GM19467 (cell line): ENCODE measurements around the gene CXorf65.

Source experiments
- ATAC-seq: cut with Tn5 transposase; IDR thresholded peaks from one replicate; pipeline ENCODE4 v1.9.1; 2021; ENCODE audit warnings: mild to moderate bottlenecking, moderate library complexity; ENCODE audit not compliant: unreplicated experiment

The CXorf65 gene

GRCh38 chrX:71106427-71106826 is at the start of gene CXorf65:
Gene CXorf65, minus strand, starts transcription at chrX:71106740. Its CDS starts 184 bp downstream, at chrX:71106556.
- no peak for ATAC-seq

GRCh38 chrX:71154641-71155040 is 48.1 kb upstream of the CXorf65 start:
- ATAC-seq = no peak

GRCh38 chrX:71154196-71154595 is 47.7 kb upstream of the CXorf65 start:
- no peak for ATAC-seq

DNA sequence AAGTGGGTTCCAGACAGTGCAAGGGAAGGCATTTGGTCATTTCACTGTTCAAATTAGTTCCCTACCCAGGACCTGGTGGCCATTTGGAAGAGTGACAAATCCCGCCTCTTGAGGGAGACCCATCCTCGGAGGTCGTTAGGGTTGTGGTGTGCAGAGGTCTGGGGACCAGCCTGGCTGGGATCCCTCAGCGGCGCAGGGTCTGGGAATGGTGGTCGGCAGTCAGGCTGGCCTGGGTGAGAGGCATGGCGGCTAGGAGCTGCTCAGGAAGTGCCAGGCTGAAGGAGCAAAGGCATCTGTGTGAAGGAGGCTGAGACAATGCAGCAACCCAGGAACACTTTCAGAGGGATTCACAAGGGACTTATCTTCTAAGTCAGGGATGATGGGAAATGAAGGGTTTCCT is 44.8 kb upstream of the CXorf65 start:
- ATAC-seq = no peak

- no peak for ATAC-seq
Measured at GRCh38 chrX:71148278-71148663, 41.7 kb upstream of the CXorf65 start.

DNA sequence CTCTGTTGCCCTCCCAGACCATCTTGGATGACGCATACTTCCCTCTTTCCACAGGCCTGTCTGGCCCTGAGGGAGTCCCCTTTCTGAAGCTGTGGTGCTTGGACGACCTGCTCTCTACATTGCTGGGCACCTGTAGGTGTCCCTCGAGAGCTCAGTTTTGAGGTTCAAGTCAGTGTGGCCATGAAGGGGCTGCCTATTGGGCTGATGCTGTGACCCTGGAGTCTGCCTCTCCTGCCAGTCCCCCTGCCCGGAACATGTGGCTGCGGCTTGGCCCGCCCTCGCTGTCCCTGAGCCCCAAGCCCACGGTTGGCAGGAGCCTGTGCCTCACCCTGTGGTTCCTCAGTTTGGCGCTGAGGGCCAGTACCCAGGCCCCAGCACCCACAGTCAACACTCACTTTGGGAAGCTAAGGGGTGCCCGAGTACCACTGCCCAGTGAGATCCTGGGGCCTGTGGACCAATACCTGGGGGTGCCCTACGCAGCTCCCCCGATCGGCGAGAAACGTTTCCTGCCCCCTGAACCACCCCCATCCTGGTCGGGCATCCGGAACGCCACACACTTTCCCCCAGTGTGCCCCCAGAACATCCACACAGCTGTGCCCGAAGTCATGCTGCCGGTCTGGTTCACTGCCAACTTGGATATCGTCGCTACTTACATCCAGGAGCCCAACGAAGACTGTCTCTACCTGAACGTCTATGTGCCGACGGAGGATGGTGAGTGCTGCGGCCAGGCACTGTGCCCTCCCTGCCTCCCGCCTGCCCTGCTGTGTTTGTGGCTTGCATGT is 41.1 kb upstream of the CXorf65 start:
- no peak for ATAC-seq

GRCh38 chrX:71144651-71145050 is 38.1 kb upstream of the CXorf65 start, which contains the start of gene NLGN3:
Gene NLGN3, plus strand, starts transcription at chrX:71144841. Its CDS starts 2,909 bp downstream, at chrX:71147750.
- no peak for ATAC-seq

DNA sequence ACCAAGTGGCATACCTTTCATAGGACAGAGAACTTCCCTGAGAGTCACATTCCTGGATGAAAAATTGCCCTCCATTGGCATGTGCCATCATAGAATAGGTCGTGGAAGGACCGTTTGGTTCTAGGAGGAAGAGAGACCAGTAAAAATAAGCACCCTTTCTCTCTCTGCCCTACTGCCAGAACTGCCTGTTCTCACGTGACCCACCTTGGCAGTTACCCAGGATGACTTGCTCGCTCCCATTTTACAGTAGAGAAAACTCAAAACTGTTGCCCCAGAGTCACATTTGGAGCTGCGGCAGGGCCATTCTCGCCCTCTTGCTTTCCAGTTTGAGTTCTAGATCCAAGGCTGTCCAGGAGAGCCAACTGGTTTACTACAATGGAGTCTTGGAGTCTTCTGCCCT is 37.0 kb upstream of the CXorf65 start:
- ATAC-seq = no peak

DNA sequence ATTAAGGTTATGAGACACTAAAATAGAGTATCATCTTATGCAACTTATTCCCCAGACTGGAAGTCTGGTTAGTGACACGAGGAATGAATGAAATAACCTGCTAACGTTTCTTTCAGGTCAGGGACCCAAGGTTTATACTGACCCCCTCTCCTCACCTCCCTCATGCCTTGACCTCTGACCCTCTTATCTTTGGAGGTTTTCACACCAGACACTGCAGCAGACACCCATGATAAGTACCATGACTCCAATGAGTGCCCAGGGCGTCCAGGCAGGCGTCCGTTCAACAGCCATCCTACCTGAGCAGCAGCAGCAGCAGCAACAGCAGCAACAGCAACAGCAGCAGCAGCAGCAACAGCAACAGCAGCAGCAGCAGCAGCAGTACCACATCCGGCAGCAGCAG is 33.9 kb upstream of the CXorf65 start:
- ATAC-seq = no peak

GRCh38 chrX:71131510-71131909 is 25.0 kb upstream of the CXorf65 start:
- no peak for ATAC-seq

DNA sequence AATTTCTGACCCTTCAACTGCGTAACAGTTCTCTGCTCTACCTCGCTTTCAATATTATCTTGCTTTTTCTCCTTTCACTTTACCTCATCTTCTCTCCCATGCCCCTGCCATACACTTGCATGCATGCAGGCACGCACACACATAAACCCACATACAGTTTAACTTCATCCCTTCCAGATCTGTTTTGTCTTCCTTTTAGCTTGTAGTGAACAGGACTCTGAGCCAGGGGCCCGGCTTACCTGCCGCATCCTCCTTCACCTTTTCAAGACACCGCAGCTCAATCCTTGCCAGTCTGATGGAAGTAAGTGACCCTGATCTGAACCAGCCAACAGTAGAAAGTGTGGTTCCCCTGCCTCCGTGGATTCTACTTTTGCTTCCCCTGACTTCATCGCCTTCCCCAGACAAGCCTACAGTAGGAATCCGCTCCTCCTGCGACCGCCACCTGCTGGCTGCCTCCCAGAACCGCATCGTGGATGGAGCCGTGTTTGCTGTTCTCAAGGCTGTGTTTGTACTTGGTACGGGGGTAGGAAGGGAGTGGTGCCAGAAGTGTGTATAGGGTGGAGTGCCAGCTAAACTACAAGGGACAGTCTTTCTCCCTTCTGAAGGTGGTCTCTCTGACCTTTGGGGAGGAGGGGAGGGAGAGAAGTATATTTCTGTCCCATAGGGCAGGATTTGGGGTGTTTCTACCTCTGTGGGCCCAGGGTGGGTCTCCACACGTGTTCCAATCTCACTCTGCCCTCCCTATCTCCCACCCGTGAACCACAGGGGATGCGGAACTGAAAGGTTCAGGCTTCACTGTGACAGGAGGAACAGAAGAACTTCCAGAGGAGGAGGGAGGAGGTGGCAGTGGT is 22.6 kb upstream of the CXorf65 start:
- ATAC-seq = peak; percentile 76

DNA sequence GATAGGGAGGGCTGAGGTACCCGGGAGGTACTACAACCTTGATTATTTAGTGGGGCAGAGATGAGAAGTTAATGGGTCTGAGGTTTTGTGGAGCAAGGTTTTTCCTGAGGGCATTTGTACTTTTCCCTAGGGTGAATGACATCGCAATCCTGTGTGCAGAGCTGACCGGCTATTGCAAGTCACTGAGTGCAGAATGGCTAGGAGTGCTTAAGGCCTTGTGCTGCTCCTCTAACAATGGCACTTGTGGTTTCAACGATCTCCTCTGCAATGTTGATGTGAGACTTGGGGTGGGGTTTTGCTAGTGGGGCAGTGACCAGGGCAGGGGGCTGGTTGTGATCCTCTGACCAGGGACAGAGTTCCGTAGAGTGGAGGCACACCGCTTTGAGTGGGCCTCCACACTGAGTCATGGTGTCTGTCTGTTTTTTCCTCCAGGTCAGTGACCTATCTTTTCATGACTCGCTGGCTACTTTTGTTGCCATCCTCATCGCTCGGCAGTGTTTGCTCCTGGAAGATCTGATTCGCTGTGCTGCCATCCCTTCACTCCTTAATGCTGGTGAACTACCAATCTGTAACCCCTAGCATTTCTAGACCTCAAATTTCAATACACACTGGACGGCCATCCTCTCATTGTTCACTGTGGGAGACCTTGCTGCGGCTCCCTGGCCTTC is 21.8 kb upstream of the CXorf65 start:
- no peak for ATAC-seq

DNA sequence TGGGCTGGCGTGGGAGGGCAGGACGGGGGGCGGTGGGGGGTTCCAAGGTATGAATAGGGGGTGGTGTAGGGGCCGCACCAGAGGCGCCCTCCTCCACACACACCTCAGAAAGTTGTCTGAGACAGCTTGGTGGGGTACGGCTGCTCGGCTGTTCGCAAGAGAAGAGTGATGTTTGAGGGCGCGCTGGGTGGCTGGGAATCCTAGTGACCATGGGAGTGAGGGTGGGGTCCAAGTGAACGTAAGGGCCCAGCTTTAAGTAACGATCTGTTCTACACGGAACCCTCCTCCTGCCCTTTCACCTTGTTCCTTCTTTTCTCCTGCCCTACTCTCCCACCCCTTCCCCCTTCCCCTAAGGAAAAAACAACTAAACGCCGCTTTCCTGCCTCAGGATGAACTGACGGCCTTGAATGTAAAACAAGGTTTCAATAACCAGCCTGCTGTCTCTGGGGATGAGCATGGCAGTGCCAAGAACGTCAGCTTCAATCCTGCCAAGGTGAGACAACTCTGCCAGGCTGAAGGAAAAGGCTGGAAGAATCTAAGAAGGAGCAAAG is 12.5 kb upstream of the CXorf65 start:
- no peak for ATAC-seq

GRCh38 chrX:71118032-71118984 is 11.8 kb upstream of the CXorf65 start, which contains the start of gene MED12:
Gene MED12, plus strand, starts transcription at chrX:71118596. Its CDS starts 159 bp downstream, at chrX:71118755.
- ATAC-seq = peak; percentile 87

DNA sequence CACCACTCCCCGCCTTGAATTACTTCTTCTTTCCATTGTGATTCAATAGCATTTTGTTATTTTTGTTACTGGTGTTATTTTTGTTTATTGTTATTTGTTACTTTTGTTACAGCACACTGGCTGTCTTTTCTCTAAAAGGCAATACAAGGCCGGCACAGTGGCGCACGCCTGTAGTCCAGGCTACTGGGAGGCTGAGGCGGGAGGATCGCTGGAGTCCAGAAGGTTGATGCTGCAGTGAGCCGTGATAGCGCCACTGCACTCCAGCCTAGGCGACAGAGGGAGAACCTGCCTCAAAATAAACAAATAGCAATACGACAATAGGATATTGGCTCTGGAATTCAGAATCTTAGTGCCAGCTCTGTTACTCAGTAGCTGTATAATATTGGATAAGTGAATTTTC is 10.8 kb upstream of the CXorf65 start:
- ATAC-seq = no peak

DNA sequence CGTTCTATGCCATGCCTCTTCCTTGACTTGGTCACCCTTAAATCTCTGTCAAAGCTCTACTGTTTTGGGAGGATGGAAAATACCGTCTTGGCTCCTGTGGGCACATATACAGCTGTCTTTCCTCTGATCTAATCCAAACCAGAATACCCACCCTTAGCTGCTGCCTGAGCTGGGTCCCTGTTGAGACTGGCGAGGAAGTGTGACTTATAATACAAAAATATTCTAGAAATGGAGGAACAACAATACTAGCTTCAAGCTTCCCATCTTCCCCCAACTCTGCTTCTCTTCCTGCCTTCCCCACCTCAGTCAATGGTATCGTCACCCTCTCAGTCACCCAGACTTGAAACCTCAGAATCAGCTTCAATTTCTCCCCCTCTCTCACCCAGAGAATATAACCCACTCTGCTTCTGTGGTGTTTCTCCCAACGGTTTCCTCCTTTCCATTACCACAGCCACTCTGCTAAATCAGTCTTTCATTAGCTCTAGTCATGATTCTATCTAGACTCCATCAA is 5.4 kb upstream of the CXorf65 start:
- no peak for ATAC-seq

GRCh38 chrX:71111141-71111843 is 4.8 kb upstream of the CXorf65 start, which contains the start of gene IL2RG:
Gene IL2RG, minus strand, starts transcription at chrX:71111577. Its CDS starts 38 bp downstream, at chrX:71111539.
- peak; percentile 75 for ATAC-seq

DNA sequence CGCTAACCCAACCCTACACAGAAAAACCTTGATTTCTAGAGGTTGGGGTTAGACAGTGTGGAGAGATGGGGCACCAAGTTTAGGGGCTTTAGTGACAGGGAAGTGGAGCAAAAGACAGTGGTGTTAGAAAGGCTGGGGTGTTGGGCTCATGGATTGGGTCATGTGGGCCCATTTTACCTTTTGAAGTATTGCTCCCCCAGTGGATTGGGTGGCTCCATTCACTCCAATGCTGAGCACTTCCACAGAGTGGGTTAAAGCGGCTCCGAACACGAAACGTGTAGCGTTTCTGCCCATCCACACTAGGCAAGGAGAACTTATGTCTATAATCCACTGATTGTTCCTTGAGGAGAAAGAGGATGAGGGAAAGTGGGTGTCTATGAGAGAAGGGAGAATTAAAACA is 2.5 kb upstream of the CXorf65 start:
- ATAC-seq = no peak
